Epithelial cell of esophagus (primary cell): ENCODE data around the gene PCDH15.

Experiments used
- DNase-seq: peaks from one replicate; pipeline ENCODE4 v3.0.0; 2010; ENCODE audit warnings: low read depth
- H3K4me3 ChIP-seq: 2 replicates; pipeline ENCODE4 v1.5.1; 2011; ENCODE audit warnings: mild to moderate bottlenecking, low read length, control low read depth
- CTCF ChIP-seq: IDR thresholded peaks from 2 replicates; pipeline ENCODE4 v1.5.1; 2011; ENCODE audit warnings: low read depth, mild to moderate bottlenecking, low read length, control low read depth, inconsistent platforms; ENCODE audit not compliant: insufficient read depth; ENCODE audit errors: missing control alignments

PCDH15 gene

GRCh38 chr10:54722075-54722474 lies 79.0 kb downstream of the PCDH15 start:
- TF ChIP-seq CTCF = no peak
- no peak for DNase-seq
- H3K4me3 ChIP-seq = no peak overlapping the region

GRCh38 chr10:54710918-54711317 lies 90.1 kb downstream of the PCDH15 start:
- no peak for DNase-seq
- TF ChIP-seq CTCF = no peak
- H3K4me3 ChIP-seq = no peak overlapping the region

GRCh38 chr10:54708591-54708990 lies 92.4 kb downstream of the PCDH15 start:
- H3K4me3 ChIP-seq = no peak overlapping the region
- no peak for TF ChIP-seq CTCF
- DNase-seq = no peak

GRCh38 chr10:54708021-54708420 lies 93.0 kb downstream of the PCDH15 start:
- no peak overlapping the region for H3K4me3 ChIP-seq
- DNase-seq = no peak
- no peak for TF ChIP-seq CTCF

GRCh38 chr10:54702583-54703485 lies 98.2 kb downstream of the PCDH15 start:
- no peak overlapping the region for H3K4me3 ChIP-seq
- TF ChIP-seq CTCF = no peak
- no peak for DNase-seq

- no peak for TF ChIP-seq CTCF
Observed at GRCh38 chr10:54691331-54691730, 109.7 kb downstream of the PCDH15 start.

GRCh38 chr10:54682554-54682953 lies 118.5 kb downstream of the PCDH15 start:
- no peak overlapping the region for H3K4me3 ChIP-seq
- TF ChIP-seq CTCF = no peak
- no peak for DNase-seq

More at GRCh38 chr10:54691331-54691730, 109.7 kb downstream of the PCDH15 start:
- no peak overlapping the region for H3K4me3 ChIP-seq
- no peak for DNase-seq
